H54 (cell line): ENCODE measurements around the gene VAV2.
"Not testable (repeated sequence)": the region's sequence is repeated elsewhere in the genome, so short reads cannot be mapped to it uniquely, and the experiment has no call there.

ENCODE experiments used
- DNase-seq: peaks from one replicate; pipeline ENCODE4 v3.0.0; 2011; ENCODE audit warnings: low spot score, mixed read lengths; ENCODE audit not compliant: insufficient read length
- FAIRE-seq: peaks from 3 replicates; lab custom pipeline; 2011; peaks lifted over from hg19 to GRCh38; lab: Jason Lieb, UNC
- POLR2A ChIP-seq: IDR thresholded peaks from 2 replicates; pipeline ENCODE4 v1.6.1; 2011; ENCODE audit warnings: low read depth, mild to moderate bottlenecking, low read length

Gene VAV2

GRCh38 chr9:133969681-133970580, 22.2 kb downstream of the VAV2 start:
- no peak for FAIRE-seq
- no peak for TF ChIP-seq POLR2A
- no peak for DNase-seq

GRCh38 chr9:133968966-133969617, 23.0 kb downstream of the VAV2 start:
- TF ChIP-seq POLR2A, result no peak
- DNase-seq (no peak), FAIRE-seq (no peak)

DNA sequence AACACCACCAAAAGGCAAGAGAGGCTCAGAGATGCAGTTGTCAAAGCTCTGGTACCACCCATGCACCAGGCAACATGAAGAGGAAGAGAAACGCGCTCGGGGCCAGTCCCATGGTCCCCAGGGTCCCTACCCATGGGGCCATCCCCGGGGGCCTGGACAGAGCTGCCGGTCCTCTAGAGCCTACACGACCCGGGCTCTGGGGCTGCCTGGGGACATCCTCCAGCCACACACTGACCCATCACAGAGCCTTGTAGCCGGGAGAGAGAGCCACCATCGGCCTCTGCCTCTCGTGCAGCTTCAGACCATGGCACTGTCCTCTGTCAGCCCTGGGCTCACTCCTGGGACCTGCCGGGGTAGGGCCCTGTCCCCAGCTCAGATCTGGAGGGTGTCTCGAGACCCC, 23.7 kb downstream of the VAV2 start:
- DNase-seq, result no peak
- no peak for TF ChIP-seq POLR2A
- FAIRE-seq, result no peak

DNA sequence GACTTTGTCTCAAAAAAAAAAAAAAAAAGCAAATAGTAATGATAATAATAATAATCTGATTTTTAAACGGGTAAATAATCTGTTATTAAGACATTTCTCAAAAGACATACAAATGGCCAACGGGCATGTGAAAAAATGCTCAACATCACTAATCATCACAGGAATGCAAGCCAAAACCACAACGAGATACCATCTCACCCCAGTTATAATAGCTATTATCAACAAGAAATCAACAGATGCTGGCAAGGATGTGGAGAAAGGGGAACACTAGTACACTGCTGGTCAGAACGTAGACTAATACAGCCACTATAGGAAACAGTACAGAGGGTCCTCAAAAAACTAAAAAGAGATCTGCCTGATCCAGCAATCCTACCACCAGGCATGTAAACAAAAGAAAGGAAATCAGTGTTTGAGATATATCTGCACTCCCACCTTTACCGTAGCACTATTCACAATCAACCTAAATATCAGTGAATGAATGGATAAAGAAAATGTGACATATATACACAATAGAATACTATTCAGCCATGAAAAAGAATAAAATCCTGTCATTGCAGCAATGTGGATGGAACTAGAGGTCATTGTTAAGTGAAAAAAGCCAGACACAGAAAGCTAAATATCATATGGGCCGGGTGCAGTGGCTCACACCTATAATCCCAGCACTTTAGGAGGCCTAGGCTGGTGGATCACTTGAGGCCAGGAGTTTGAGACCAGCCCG, 24.9 kb downstream of the VAV2 start:
- TF ChIP-seq POLR2A, result no peak
- DNase-seq (no peak), FAIRE-seq (peak; percentile 72)

GRCh38 chr9:133964463-133964862, 27.7 kb downstream of the VAV2 start:
- no peak for TF ChIP-seq POLR2A
- DNase-seq (no peak), FAIRE-seq (no peak)

DNA sequence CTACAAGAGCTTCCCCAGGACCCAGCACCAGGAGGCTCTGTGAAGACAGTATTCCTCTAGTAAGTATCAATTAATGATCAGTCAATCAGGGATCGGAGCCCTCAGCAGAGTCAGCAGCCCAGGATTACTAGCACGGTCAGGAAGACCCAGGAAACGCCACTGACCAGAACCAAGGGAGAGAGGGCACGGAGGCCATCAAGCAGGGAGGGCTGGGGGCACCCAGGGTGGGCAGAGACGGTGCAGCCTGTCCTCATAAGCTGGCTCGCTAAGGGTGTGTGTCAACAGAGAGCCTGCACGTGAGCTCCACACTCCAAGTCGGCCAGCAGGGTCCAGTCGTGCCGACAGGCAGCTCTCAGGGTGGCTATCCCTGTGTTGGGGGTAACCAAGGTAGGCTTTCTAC, 29.0 kb downstream of the VAV2 start:
- FAIRE-seq, result no peak

GRCh38 chr9:133962341-133962740, 29.8 kb downstream of the VAV2 start:
- DNase-seq, result no peak
- FAIRE-seq, result no peak
- no peak for TF ChIP-seq POLR2A

More for the DNA sequence above, 29.0 kb downstream of the VAV2 start:
- DNase-seq, result no peak
- no peak for TF ChIP-seq POLR2A

DNA sequence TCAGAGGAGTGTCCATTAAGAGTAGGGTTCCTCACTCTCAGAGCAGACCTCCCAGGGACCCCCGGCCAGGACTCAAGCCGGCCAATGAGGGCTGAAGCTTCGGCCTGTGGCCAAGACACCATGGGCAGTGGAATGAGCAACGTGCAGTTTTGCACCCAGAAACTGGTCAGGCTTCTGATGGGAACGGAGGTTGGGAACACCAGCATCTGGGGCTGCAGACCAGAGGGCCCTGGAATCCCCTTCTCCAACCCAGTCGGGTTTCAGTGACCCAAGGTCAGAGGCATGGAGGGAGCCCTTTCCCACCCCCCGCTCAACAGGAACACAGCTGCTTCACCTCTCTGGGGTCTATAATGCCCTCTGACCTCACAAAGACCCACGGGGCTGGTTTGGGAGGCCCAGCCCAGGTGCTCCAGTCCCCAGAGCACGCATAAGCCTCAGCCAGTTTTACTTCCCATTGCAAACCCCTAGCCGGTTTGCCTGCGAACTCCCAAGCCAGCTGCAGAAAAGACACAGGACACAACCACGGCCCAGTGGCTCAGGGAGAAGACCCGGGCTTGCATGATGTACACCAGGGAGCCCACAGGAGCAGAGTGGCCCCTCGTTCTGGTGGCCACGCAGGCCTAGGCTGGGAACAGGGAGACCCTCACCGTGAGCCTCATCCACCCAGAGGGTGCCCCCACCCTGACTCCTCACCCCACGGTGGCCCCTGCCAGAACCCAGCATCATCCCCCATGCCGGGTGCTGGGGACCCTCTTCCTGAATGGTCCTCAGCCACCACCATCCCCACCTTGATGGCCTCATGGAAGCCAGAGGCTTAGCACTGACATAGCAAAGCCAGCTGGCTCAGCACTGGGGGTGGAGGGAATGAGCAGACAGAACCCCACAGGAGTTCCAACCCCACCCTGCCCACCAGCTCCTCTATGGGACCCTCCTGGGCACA, 30.6 kb downstream of the VAV2 start:
- DNase-seq (no peak), FAIRE-seq (no peak)
- TF ChIP-seq POLR2A, result no peak

DNA sequence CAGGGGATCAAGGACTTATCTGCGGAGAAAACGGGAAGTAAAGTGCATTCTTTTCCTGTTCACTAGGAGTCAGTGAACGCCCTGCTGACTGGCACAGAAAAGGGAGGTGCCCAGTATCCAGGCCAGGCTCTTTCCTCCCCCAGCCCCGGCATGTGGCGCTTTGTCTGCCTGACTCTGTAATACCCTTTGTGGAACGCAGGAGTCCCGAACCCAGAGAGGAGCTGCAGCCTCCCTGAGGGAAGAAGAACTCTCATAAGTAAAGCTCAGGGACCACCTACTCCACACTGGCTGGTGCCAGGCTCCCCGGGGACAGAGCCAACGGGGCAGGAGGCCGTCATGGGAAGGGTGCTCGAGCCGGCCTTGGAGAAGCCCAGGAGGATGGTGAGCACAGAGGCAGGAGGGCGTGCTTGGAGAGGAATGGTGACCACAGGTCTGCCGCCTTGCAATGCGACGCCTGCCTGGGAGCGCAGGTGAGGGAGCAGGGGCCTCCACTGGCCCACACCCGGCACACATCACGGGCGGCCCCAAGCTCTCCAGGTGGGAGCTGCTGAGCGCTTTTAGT, 31.5 kb downstream of the VAV2 start:
- DNase-seq (no peak), FAIRE-seq (no peak)
- no peak for TF ChIP-seq POLR2A

DNA sequence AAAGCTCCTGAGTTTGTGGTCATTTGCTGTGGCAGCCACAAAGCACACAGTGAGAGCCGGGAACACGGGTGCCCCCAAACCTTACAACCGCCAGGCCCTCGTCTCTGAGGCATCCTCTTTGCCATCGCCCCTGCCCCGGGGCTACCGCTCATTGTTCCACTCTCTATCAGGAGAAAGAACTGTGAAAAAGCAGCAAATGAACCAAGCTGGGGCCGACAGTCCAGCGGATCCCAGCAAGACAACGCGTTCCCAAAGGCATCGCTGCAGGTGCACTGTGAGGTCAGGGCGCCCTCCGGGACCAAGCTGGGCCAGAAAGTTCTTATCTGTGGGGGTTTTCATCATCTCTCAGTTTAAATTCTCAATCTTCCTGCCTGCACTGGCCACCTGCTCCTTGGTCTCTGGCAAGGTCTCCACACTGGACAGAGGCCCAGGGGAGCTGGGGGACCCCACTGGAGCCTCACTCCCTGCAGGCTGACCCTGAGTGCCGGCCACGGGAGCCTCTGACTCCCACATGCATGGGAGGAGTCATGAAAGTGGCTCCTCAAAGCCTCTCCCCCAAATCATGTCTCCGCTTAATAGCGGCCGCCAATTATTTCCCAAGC, 32.1 kb downstream of the VAV2 start:
- no peak for TF ChIP-seq POLR2A
- FAIRE-seq (no peak), DNase-seq (no peak)

DNA sequence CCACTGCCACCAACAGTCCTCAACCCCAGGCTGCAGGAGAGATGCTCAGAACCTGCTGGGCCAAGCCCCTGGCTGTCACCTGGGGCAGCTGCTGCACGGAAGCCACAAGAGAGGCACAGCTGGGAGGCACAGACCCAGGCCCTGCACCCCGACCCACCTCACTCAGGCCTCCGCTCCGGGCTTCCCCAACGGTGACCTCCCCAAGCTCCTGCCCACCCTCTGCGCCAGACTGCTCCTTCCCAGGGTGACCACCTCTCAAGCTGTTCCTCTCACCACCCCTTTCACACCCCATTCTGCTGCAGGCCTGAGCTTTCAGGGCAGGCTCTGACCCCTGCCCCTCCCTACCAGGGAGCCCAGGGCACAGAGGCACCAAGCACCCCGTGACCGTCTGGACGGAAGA, 33.0 kb downstream of the VAV2 start:
- FAIRE-seq, result no peak
- no peak for TF ChIP-seq POLR2A
- DNase-seq, result no peak

GRCh38 chr9:133958756-133959155, 33.4 kb downstream of the VAV2 start:
- DNase-seq, result no peak
- no peak for FAIRE-seq

GRCh38 chr9:133957772-133958171, 34.4 kb downstream of the VAV2 start:
- not testable (repeated sequence) for FAIRE-seq, DNase-seq

More at GRCh38 chr9:133958756-133959155, 33.4 kb downstream of the VAV2 start:
- no peak for TF ChIP-seq POLR2A
